Testis (tissue), 5 donors: ENCODE measurements around the gene SLC25A29. TPM values are rescaled to one million over a fixed set of nuclear protein-coding genes. Genes with fewer than 3 reads are reported as not detected.

Source experiments
- DNase-seq: peaks from one replicate; pipeline ENCODE4 v3.0.0-alpha.2; 2019
- H3K27ac ChIP-seq, 2 donors: fragments of 200-600 bp; sonication (generic); one replicate each; pipeline ENCODE4 v1.5.1; 2019
- H3K27me3 ChIP-seq: fragments of 200-600 bp; sonication (generic); one replicate; pipeline ENCODE4 v1.5.1; 2019
- H3K36me3 ChIP-seq: fragments of 200-600 bp; sonication (generic); one replicate; pipeline ENCODE4 v1.5.1; 2017; ENCODE audit warnings: low read depth; ENCODE audit errors: missing control alignments
- H3K4me1 ChIP-seq: fragments of 200-600 bp; sonication (generic); one replicate; pipeline ENCODE4 v1.5.1; 2019
- H3K4me3 ChIP-seq, 2 donors: fragments of 200-600 bp; sonication (generic); one replicate each; pipeline ENCODE4 v1.5.1; 2017 to 2019
- H3K9me3 ChIP-seq: fragments of 200-600 bp; sonication (generic); one replicate; pipeline ENCODE4 v1.5.1; 2017
- CTCF ChIP-seq, 3 experiments: fragments of 450-650 bp in 2 of 3; fragments of 200-600 bp in 1 of 3; sonication (generic) in 1 of 3; IDR thresholded peaks; one replicate each; pipeline ENCODE4 v1.5.1; 2016 to 2019; ENCODE audit warnings: antibody characterized with exemption in 3 of 3, mild to moderate bottlenecking in 2 of 3, moderate library complexity in 1 of 3
- POLR2A ChIP-seq: fragments of 450-650 bp; IDR thresholded peaks from one replicate; pipeline ENCODE4 v1.6.1; 2017; ENCODE audit warnings: antibody characterized with exemption, mild to moderate bottlenecking, moderate library complexity
- WGBS, 2 donors: methylation state at CpG; one replicate each; pipeline ENCODE4 v1.1.5; 2018; 5-methylcytosine and 5-hydroxymethylcytosine counted together
- intact Hi-C: fragments of 100-400 bp; cut with DNase I; formaldehyde crosslinking; loops from one replicate; pipeline ENCODE4 v1.15.1; 2023; ENCODE audit warnings: low total_unique reads
- long read RNA-seq, 2 donors: transcript quantifications; one replicate each; lab custom pipeline, GENCODE V29; 2026
- polyA plus RNA-seq: library from polyadenylated mRNA; stranded (reverse); fragments of 350-450 nt; fragmentation: Illumina TruSeq; extraction: RNeasy Lipid Tissue Mini Kit (QIAGEN cat#74804); gene quantifications from one replicate; pipeline ENCODE4 v1.2.3, GENCODE V29; 2014; ENCODE audit warnings: low read depth, low replicate concordance; ENCODE audit not compliant: insufficient read depth
- total RNA-seq, 2 donors: library from RNA; depleted of rRNA; stranded (reverse); fragments of >200 nt; gene quantifications; one replicate each; pipeline ENCODE4 v1.2.3, GENCODE V29; 2016

The SLC25A29 gene
- total RNA-seq = 100 to 1,000 TPM; 185 to 322 TPM
- polyA plus RNA-seq = 72.3 TPM
- long read RNA-seq, donor 1, full-length matches to known transcripts = 17 of 17 reads
- long read RNA-seq, donor 1, partial matches to known transcripts = 0 of 17 reads
- long read RNA-seq, donor 1, other reads (novel, unspliced or antisense) = 0 of 17 reads
- long read RNA-seq, donor 2, full-length matches to known transcripts = 7 of 7 reads
- long read RNA-seq, donor 2, partial matches to known transcripts = 0 of 7 reads
- long read RNA-seq, donor 2, other reads (novel, unspliced or antisense) = 0 of 7 reads

DNA sequence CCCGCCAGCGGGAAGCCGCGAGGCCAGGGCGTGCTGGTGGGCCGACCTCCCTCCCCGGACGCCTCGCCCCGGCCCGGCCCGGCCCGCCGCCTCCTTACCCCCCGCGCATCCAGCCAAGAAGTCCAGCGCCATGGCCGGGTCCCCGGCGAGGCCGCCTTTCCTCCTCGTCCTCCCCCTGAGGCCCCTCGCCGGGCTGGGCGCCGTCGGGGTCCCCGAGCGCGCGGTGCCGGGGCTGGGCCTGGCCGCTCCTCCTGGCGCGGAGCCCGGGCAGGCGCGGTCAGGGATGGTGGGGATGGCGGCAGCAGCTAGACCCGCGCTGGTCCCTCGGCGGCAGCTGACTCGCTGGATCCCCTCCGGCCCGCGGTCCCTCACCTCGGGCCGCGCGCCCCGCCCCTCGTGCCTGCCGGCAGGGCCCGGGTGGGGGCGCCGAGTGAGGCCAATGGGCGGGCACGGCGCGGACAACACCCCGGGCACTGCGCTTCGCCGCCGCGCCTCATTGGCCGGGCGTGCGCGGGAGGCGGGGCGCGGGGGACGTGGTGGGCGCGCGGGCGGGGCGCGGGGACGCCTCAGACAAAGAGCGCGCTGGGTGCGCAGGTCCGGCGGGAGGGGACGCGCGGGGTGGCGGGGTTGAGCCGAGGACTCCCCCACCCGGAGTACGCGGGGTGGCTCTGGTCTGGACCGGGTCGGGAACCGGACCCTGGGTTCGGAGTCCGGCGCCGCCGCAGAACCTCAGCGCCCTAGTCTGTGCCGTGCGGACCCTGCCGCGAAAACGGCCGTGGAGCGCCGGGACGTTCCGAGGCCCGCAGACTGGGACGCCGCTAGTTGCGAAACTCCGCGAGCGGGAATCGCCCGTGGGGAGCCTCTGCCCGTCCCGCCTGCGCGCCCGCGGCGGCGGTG, at the start of gene SLC25A29:
Gene SLC25A29, minus strand, starts transcription at position 344 of the 897 bp plus-strand sequence. Its CDS starts 212 bp downstream, at position 132.
- no peak for TF ChIP-seq CTCF (IDR thresholded peaks at IDR 0.05)
- no peak for TF ChIP-seq POLR2A
- no peaks in the 10 kb centered on the region for H3K9me3 ChIP-seq
- no peaks in the 10 kb centered on the region for H3K27me3 ChIP-seq
- WGBS, 2 donors = 0 to 2% methylated on average over 14 to 96 of the region's 131 CpGs
- H3K4me1 ChIP-seq = peaks cover 25% of the 10 kb centered on the region
- intact Hi-C loops = loop anchor here (10.0 kb wide), 1 partner anchor 68 kb away; the partner anchor contains the start of gene WDR25
- peak within 1 kb of the TSS; percentile 80 to 94 for H3K27ac ChIP-seq
- H3K4me3 ChIP-seq = peak within 1 kb of the TSS; percentile 84
- DNase-seq = peak; percentile 93
- H3K36me3 ChIP-seq = no peaks in the 10 kb centered on the region

GRCh38 chr14:100350986-100351385, 44.7 kb upstream of the SLC25A29 start:
- Histone ChIP-seq H3K27me3 (no peaks in the 10 kb centered on the region), H3K4me1 (no peaks in the 10 kb centered on the region), H3K4me3 (no peak overlapping the region), H3K27ac (no peak overlapping the region), H3K9me3 (no peaks in the 10 kb centered on the region), H3K36me3 (no peaks in the 10 kb centered on the region)
- TF ChIP-seq CTCF (IDR thresholded peaks at IDR 0.05) (no peak), POLR2A (no peak)
- DNase-seq = no peak
- WGBS, 2 donors = 83 to 86% methylated on average over 5 of the region's 5 CpGs
- intact Hi-C loops = no loop called here

DNA sequence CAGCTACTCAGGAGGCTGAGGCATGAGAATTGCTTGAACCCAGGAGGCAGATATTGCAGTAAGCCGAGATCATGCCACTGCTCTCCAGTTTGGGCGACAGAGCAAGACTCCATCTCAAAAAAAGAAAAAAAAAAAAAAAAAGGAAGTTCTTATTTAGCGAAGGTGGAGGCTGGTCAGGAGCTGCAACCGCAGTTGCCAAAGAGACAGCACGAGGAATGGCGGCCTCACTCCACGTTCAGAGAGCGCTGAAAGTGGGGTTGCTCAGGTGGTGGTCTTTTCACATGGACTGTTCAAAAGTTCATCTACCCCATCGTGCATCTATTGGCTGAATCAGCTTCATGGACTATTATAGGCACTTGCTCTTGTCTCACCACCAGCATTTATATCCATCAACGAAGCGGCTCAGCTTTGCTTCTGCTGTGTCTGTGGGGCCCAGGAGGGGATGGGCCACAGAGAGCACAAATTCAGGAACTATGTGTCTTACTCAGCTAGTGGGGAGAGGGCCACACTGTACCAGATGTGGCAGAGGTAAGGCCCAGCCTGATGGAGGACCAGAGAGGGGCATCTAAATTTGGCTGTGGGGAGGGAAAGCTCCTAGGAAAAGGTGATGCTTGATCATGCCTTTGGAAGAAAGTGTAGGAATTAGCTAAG, 44.2 kb upstream of the SLC25A29 start:
- no peaks in the 10 kb centered on the region for H3K9me3 ChIP-seq
- DNase-seq = no peak
- no peak for TF ChIP-seq POLR2A
- TF ChIP-seq CTCF (IDR thresholded peaks at IDR 0.05) = no peak
- no peaks in the 10 kb centered on the region for H3K27me3 ChIP-seq
- H3K4me1 ChIP-seq = no peaks in the 10 kb centered on the region
- H3K36me3 ChIP-seq = no peaks in the 10 kb centered on the region
- 95 to 96% methylated on average over 11 of the region's 11 CpGs for WGBS, 2 donors
- no peak overlapping the region for H3K27ac ChIP-seq
- no peak overlapping the region for H3K4me3 ChIP-seq
- intact Hi-C loops = no loop called here

GRCh38 chr14:100348784-100349685, 42.8 kb upstream of the SLC25A29 start:
- TF ChIP-seq CTCF (IDR thresholded peaks at IDR 0.05) = no peak
- no peak for TF ChIP-seq POLR2A
- no peaks in the 10 kb centered on the region for H3K27me3 ChIP-seq
- no peaks in the 10 kb centered on the region for H3K36me3 ChIP-seq
- no peaks in the 10 kb centered on the region for H3K9me3 ChIP-seq
- H3K4me3 ChIP-seq = no peak overlapping the region
- no peaks in the 10 kb centered on the region for H3K4me1 ChIP-seq
- WGBS, 2 donors = 72 to 88% methylated on average over 7 to 14 of the region's 14 CpGs
- H3K27ac ChIP-seq = no peak overlapping the region
- intact Hi-C loops = no loop called here
- no peak for DNase-seq
